HepG2 (cell line): Measurements from ENCODE around the gene OOSP1. TPM values are rescaled to one million over a fixed set of nuclear protein-coding genes. Genes with fewer than 3 reads are reported as not detected.
A peak's percentile ranks its signal among the peaks of the same experiment; 100 is the strongest.

ENCODE experiments used
- ATAC-seq: fragments of 200-7000 bp; cut with Tn5 transposase; 3 replicates; pipeline ENCODE4 v1.9.1; 2020; ENCODE audit warnings: mild to moderate bottlenecking, moderate library complexity
- BruUV-seq: library from RNA; stranded (reverse); fragments of 400-500 nt; replicated peaks from 2 replicates; lab custom pipeline; 2021; lab: Mats Ljungman, UMichigan
- CTCF ChIA-PET: fragments of 300-600 bp; formaldehyde crosslinking; extraction: SDS; loops from one replicate; lab custom pipeline; 2021; ENCODE audit warnings: low total read pairs, inconsistent platforms, low intra/inter-chr PET ratio; lab: Yijun Ruan, JAX
- POLR2A ChIA-PET: fragments of 350-600 bp; sonication (Branson Sonifier 250); formaldehyde crosslinking; loops from one replicate; lab custom pipeline; 2020; ENCODE audit warnings: antibody characterized with exemption, inconsistent platforms; lab: Yijun Ruan, JAX
- DNase-seq: peaks from one replicate; pipeline ENCODE4 v3.0.0-alpha.2; 2015; ENCODE audit warnings: low spot score
- FAIRE-seq: peaks from 3 replicates; lab custom pipeline; 2011; peaks lifted over from hg19 to GRCh38; lab: Jason Lieb, UNC
- H2AFZ ChIP-seq: one replicate; pipeline ENCODE4 v1.6.1; 2011; ENCODE audit warnings: low read length, inconsistent platforms
- H3K27ac ChIP-seq: fragments of 300-600 bp; 3 replicates; pipeline ENCODE4 v1.8.0; 2011; ENCODE audit warnings: mixed run types, mild to moderate bottlenecking, mixed read lengths, low read length, inconsistent platforms; ENCODE audit not compliant: insufficient read depth; ENCODE audit errors: extremely low read length
- H3K27me3 ChIP-seq, 2 experiments: fragments of 200-600 bp in 1 of 2; 2 replicates in 1 of 2; 3 replicates in 1 of 2; pipeline versions ENCODE4 v1.6.0 to v1.8.0; 2011; ENCODE audit warnings: low read length in 2 of 2, mild to moderate bottlenecking in 2 of 2, moderate library complexity in 2 of 2, inconsistent platforms in 1 of 2; ENCODE audit not compliant: insufficient read depth in 2 of 2, control insufficient read depth in 1 of 2
- H3K36me3 ChIP-seq, 2 experiments: fragments of 200-600 bp in 1 of 2; replicated peaks in 1 of 2; 2 replicates in 1 of 2; 3 replicates in 1 of 2; pipeline versions ENCODE4 v1.5.1 to v1.8.0; 2011; ENCODE audit warnings: low read length in 2 of 2, inconsistent platforms in 1 of 2; ENCODE audit not compliant: insufficient read depth in 2 of 2, control insufficient read depth in 1 of 2
- H3K4me1 ChIP-seq: 2 replicates; pipeline ENCODE4 v1.5.1; 2012; ENCODE audit warnings: low read length, inconsistent platforms; ENCODE audit not compliant: insufficient read depth
- H3K4me2 ChIP-seq: 2 replicates; pipeline ENCODE4 v1.6.0; 2011; ENCODE audit warnings: low read depth, low read length, inconsistent platforms
- H3K4me3 ChIP-seq, 3 experiments: fragments of 200-600 bp in 1 of 3; sonication (generic), shearing (Covaris generic) in 1 of 3; replicated peaks in 1 of 3; 2 replicates each; pipeline ENCODE4 v1.5.1; 2011 to 2016; ENCODE audit warnings: low read length in 3 of 3, inconsistent platforms in 2 of 3, low read depth in 2 of 3, mild to moderate bottlenecking in 2 of 3, control low read depth in 1 of 3, mixed read lengths in 1 of 3; ENCODE audit not compliant: insufficient read depth in 1 of 3
- H3K79me2 ChIP-seq: one replicate; pipeline ENCODE4 v1.6.1; 2011; ENCODE audit warnings: low read length, inconsistent platforms; ENCODE audit not compliant: insufficient read depth
- H3K9ac ChIP-seq: 2 replicates; pipeline ENCODE4 v1.6.0; 2011; ENCODE audit warnings: mild to moderate bottlenecking, low read depth, low read length, inconsistent platforms; ENCODE audit not compliant: insufficient read depth
- H3K9me3 ChIP-seq: 2 replicates; pipeline ENCODE4 v1.5.1; 2012; ENCODE audit warnings: mild to moderate bottlenecking, low read length
- H4K20me1 ChIP-seq: 2 replicates; pipeline ENCODE4 v1.6.0; 2011; ENCODE audit warnings: inconsistent platforms, mild to moderate bottlenecking, low read length, moderate library complexity; ENCODE audit not compliant: insufficient read depth
- ARHGAP35 ChIP-seq: sonication (generic); formaldehyde crosslinking; IDR thresholded peaks from 2 replicates; pipeline ENCODE4 v1.9.0; 2022; ENCODE audit warnings: mild to moderate bottlenecking, inconsistent platforms, moderate library complexity, missing genetic modification reagents, borderline replicate concordance
- ATRX ChIP-seq: sonication (generic); formaldehyde crosslinking; IDR thresholded peaks from 2 replicates; pipeline ENCODE4 v1.4.0; 2020; ENCODE audit warnings: missing genetic modification reagents, borderline replicate concordance
- BRD4 ChIP-seq: sonication (generic); formaldehyde crosslinking; IDR thresholded peaks from 2 replicates; pipeline ENCODE4 v1.4.0; 2020; ENCODE audit warnings: missing genetic modification reagents
- HNF4A ChIP-seq: sonication (generic); formaldehyde crosslinking; IDR thresholded peaks from 2 replicates; pipeline ENCODE4 v1.4.0; 2020; ENCODE audit warnings: missing genetic modification reagents
- IKZF4 ChIP-seq: sonication (generic); formaldehyde crosslinking; IDR thresholded peaks from 2 replicates; pipeline ENCODE4 v1.5.1; 2020; ENCODE audit warnings: borderline replicate concordance, mild to moderate bottlenecking, low read depth, missing genetic modification reagents; ENCODE audit errors: not compliant biosample characterization
- SATB2 ChIP-seq: sonication (generic); formaldehyde crosslinking; IDR thresholded peaks from 2 replicates; pipeline ENCODE4 v1.5.0; 2020; ENCODE audit warnings: missing genetic modification reagents
- ZFAT ChIP-seq: sonication (generic); formaldehyde crosslinking; conservative IDR thresholded peaks from 2 replicates; pipeline ENCODE4 v1.8.1; 2023; ENCODE audit warnings: missing genetic modification reagents, inconsistent platforms
- ZNF260 ChIP-seq: sonication (generic); formaldehyde crosslinking; IDR thresholded peaks from 2 replicates; pipeline ENCODE4 v1.4.0; 2020; ENCODE audit warnings: missing genetic modification reagents, low read depth, mild to moderate bottlenecking, borderline replicate concordance
- ZNF790 ChIP-seq: sonication (generic); formaldehyde crosslinking; IDR thresholded peaks from 2 replicates; pipeline ENCODE4 v1.8.0; 2022; ENCODE audit warnings: missing genetic modification reagents, mild to moderate bottlenecking, borderline replicate concordance
- WGBS: methylation state at CpG from one replicate; pipeline ENCODE4 v1.1.6; 2017; ENCODE audit warnings: low lambda C conversion rate; 5-methylcytosine and 5-hydroxymethylcytosine counted together
- in situ Hi-C: cut with HindIII; loops from 2 replicates; pipeline ENCODE4 v1.10.0; 2017; ENCODE audit warnings: low pct_unique_long_range_greater_than_20kb; ENCODE audit not compliant: extremely low pct_ligation_motif_present
- intact Hi-C: fragments of 100-400 bp; cut with micrococcal nuclease; formaldehyde crosslinking; loops from one replicate; pipeline ENCODE4 v1.10.0; 2022; ENCODE audit not compliant: unreplicated experiment
- polyA plus RNA-seq, 8 experiments: library from polyadenylated mRNA; depleted of rRNA in 3 of 8; stranded (reverse) in 7 of 8; unstranded in 1 of 8; fragments of >200 nt; fragmentation: Illumina TruSeq in 4 of 8; extraction: Trizol in 4 of 8; gene quantifications; 2 replicates each; pipeline versions ENCODE4 v1.2.1 to v1.2.3, GENCODE V29; 2011 to 2016; ENCODE audit warnings: low read depth in 4 of 8, missing spikeins in 1 of 8, mixed read lengths in 1 of 8; ENCODE audit not compliant: insufficient read depth in 1 of 8
- total RNA-seq, 5 experiments: library from RNA; depleted of rRNA; stranded (reverse); fragments of >200 nt; fragmentation: Illumina TruSeq; extraction: Trizol; gene quantifications; 2 replicates each; pipeline ENCODE4 v1.2.3, GENCODE V29; 2016; ENCODE audit warnings: low read depth in 1 of 5
- TF ChIP-seq, protein P1 (sequence below): sonication (generic); formaldehyde crosslinking; IDR thresholded peaks from 2 replicates; pipeline ENCODE4 v1.8.0; 2022; ENCODE audit warnings: mild to moderate bottlenecking, missing genetic modification reagents, moderate library complexity
- TF ChIP-seq, protein P2 (sequence below): sonication (generic); formaldehyde crosslinking; IDR thresholded peaks from 2 replicates; pipeline ENCODE4 v1.9.0; 2021; ENCODE audit warnings: missing genetic modification reagents, borderline replicate concordance
- TF ChIP-seq, protein P3 (sequence below): sonication (generic); formaldehyde crosslinking; IDR thresholded peaks from 2 replicates; pipeline ENCODE4 v1.4.0; 2020; ENCODE audit warnings: missing genetic modification reagents; ENCODE audit errors: not compliant biosample characterization

Gene OOSP1
- total and polyA plus RNA-seq, 2 of the 13 experiments (the other 11 are each of a cell fraction or from before 2014, with no cell fraction given): not detected

- ATAC-seq (peak; percentile 64), DNase-seq (no peak), FAIRE-seq (no peak)
- Histone ChIP-seq H3K79me2 (no peaks in the 10 kb centered on the region), H3K27ac (peak overlapping the region; percentile 33), H3K9ac (no peak overlapping the region), H3K27me3 (no peaks in the 10 kb centered on the region; a peak in 1 of 5 replicates), H3K4me1 (peaks cover 25% of the 10 kb centered on the region), H2AFZ (no peak overlapping the region), H3K36me3 (no peaks in the 10 kb centered on the region), H3K9me3 (no peaks in the 10 kb centered on the region), H3K4me3 (no peak overlapping the region), H3K4me2 (no peak overlapping the region), H4K20me1 (no peaks in the 10 kb centered on the region)
- CTCF ChIA-PET: no interaction called here
- in situ Hi-C loops: no loop called here
- WGBS: 43% methylated on average over 2 of the region's 2 CpGs
- no peak for TF ChIP-seq BRD4 (CRISPR knock-in tag)
- TF ChIP-seq, protein P1, sequence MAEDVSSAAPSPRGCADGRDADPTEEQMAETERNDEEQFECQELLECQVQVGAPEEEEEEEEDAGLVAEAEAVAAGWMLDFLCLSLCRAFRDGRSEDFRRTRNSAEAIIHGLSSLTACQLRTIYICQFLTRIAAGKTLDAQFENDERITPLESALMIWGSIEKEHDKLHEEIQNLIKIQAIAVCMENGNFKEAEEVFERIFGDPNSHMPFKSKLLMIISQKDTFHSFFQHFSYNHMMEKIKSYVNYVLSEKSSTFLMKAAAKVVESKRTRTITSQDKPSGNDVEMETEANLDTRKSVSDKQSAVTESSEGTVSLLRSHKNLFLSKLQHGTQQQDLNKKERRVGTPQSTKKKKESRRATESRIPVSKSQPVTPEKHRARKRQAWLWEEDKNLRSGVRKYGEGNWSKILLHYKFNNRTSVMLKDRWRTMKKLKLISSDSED (CRISPR knock-in tag): no peak
- TF ChIP-seq ATRX (CRISPR knock-in tag): no peak
- TF ChIP-seq ARHGAP35 (CRISPR knock-in tag): no peak
- TF ChIP-seq ZNF260 (CRISPR knock-in tag): no peak
- no TSS peak for BruUV-seq
- intact Hi-C loops: no loop called here
- POLR2A ChIA-PET: no interaction called here
These were observed 23.9 kb downstream of the OOSP1 start for GRCh38 chr11:59962107-59962482.

DNA sequence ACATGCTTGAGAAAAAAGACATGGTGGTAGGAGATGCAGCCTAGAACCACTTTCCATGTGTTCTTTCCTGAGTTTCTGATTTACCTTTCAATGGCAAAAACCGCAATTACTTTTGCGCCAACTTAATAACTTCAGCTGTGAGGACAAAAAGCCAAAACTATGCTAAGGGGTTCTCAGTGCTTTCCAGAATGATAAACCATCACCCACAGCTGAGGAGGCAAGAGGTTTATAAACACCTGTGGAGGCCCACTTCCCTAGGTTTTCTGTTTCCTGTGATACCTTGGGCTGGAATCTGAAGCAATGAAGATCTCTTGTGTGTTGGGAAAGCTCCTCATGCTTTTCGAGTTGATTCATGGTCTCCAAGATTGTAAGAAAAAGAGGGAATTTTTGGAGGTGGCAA, 25.5 kb downstream of the OOSP1 start, which contains the start of gene OOSP4A:
OOSP4A (plus strand) TSS at position 301 of the 400 bp plus-strand sequence; CDS start at position 301, 0 bp downstream.
- Histone ChIP-seq H2AFZ (no peak within 1 kb of the TSS), H4K20me1 (no peaks in the 10 kb centered on the region), H3K36me3 (no peaks in the 10 kb centered on the region), H3K79me2 (no peaks in the 10 kb centered on the region), H3K4me2 (no peak within 1 kb of the TSS), H3K27me3 (no peaks in the 10 kb centered on the region; a peak in 1 of 5 replicates), H3K9me3 (no peaks in the 10 kb centered on the region), H3K4me1 (peaks cover 25% of the 10 kb centered on the region), H3K9ac (no peak within 1 kb of the TSS), H3K27ac (no peak within 1 kb of the TSS), H3K4me3 (no peak within 1 kb of the TSS)
- CTCF ChIA-PET: no interaction called here
- FAIRE-seq (no peak), ATAC-seq (no peak), DNase-seq (no peak)
- 58% methylated on average over 3 of the region's 3 CpGs for WGBS
- intact Hi-C loops (no loop called here), in situ Hi-C loops (no loop called here)
- BruUV-seq: no TSS peak
- POLR2A ChIA-PET: no interaction called here
- no peak for TF ChIP-seq IKZF4
- no peak for TF ChIP-seq SATB2
- TF ChIP-seq ZNF790 (CRISPR knock-in tag): no peak
- TF ChIP-seq, protein P2, sequence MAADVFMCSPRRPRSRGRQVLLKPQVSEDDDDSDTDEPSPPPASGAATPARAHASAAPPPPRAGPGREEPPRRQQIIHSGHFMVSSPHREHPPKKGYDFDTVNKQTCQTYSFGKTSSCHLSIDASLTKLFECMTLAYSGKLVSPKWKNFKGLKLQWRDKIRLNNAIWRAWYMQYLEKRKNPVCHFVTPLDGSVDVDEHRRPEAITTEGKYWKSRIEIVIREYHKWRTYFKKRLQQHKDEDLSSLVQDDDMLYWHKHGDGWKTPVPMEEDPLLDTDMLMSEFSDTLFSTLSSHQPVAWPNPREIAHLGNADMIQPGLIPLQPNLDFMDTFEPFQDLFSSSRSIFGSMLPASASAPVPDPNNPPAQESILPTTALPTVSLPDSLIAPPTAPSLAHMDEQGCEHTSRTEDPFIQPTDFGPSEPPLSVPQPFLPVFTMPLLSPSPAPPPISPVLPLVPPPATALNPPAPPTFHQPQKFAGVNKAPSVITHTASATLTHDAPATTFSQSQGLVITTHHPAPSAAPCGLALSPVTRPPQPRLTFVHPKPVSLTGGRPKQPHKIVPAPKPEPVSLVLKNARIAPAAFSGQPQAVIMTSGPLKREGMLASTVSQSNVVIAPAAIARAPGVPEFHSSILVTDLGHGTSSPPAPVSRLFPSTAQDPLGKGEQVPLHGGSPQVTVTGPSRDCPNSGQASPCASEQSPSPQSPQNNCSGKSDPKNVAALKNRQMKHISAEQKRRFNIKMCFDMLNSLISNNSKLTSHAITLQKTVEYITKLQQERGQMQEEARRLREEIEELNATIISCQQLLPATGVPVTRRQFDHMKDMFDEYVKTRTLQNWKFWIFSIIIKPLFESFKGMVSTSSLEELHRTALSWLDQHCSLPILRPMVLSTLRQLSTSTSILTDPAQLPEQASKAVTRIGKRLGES (CRISPR knock-in tag): no peak
- TF ChIP-seq, protein P3, sequence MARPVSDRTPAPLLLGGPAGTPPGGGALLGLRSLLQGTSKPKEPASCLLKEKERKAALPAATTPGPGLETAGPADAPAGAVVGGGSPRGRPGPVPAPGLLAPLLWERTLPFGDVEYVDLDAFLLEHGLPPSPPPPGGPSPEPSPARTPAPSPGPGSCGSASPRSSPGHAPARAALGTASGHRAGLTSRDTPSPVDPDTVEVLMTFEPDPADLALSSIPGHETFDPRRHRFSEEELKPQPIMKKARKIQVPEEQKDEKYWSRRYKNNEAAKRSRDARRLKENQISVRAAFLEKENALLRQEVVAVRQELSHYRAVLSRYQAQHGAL (CRISPR knock-in tag): no peak
- TF ChIP-seq ZFAT (CRISPR knock-in tag): no peak
- TF ChIP-seq HNF4A (CRISPR knock-in tag): no peak
